ENCODE measurements around the gene TRIM41.

GRCh38 chr5:181207960-181208253, 15.2 kb upstream of the TRIM41 start:
- TF ChIP-seq CTCF (conservative IDR thresholded peaks at IDR 0.05; ENCODE audit: low read depth in 2 of 2) (no peak), POLR2AphosphoS5 (IDR thresholded peaks at IDR 0.05; ENCODE audit: low read depth) (no peak), ZNF114 (CRISPR knock-in tag; IDR thresholded peaks at IDR 0.05) (no peak), NANOG (IDR thresholded peaks at IDR 0.05; ENCODE audit: borderline replicate concordance) (no peak), EZH2phosphoT487 (IDR thresholded peaks at IDR 0.05; ENCODE audit: unreplicated experiment) (no peak), EZH2 (IDR thresholded peaks at IDR 0.05; ENCODE audit: low read depth, unreplicated experiment) (no peak), STAT1 (IDR thresholded peaks at IDR 0.05; ENCODE audit: unreplicated experiment) (no peak), ZNF462 (CRISPR knock-in tag; IDR thresholded peaks at IDR 0.05) (no peak), CREB1 (CRISPR knock-in tag; IDR thresholded peaks at IDR 0.05; ENCODE audit: low read depth) (no peak), JUNB (IDR thresholded peaks at IDR 0.05; ENCODE audit: unreplicated experiment) (no peak), REST (IDR thresholded peaks at IDR 0.05; ENCODE audit: unreplicated experiment) (no peak), ZNF331 (CRISPR knock-in tag; IDR thresholded peaks at IDR 0.05; ENCODE audit: low read depth) (no peak)

All from GM23338 (cell line).